ENCODE measurements around the gene TRAM2. TPM values are rescaled to one million over a fixed set of nuclear protein-coding genes. Genes with fewer than 3 reads are reported as not detected.

TRAM2 gene
- total and polyA plus RNA-seq, 2 of the 4 experiments (the other 2 are of a cell fraction) = 77.2 to 95.7 TPM

GRCh38 chr6:52502306-52503029 is 74.4 kb downstream of the TRAM2 start:
- H4K8ac ChIP-seq (ENCODE audit: low read depth in 2 of 2, low read length in 2 of 2) = no peak overlapping the region
- H3K4me2 ChIP-seq (ENCODE audit: low read depth, low read length) = no peak overlapping the region
- no peaks in the 10 kb centered on the region for H3K9me3 ChIP-seq (ENCODE audit: control insufficient read depth, insufficient read depth, low read length)
- no peak overlapping the region for H2AK5ac ChIP-seq (ENCODE audit: low read depth, low read length)
- no peak overlapping the region for H4K5ac ChIP-seq (ENCODE audit: low read depth, low read length)
- no peak overlapping the region for H2BK20ac ChIP-seq (ENCODE audit: low read depth, low read length)
- TF ChIP-seq RCOR1 (IDR thresholded peaks at IDR 0.05; ENCODE audit: insufficient replicate concordance, low read length) (no peak), POLR2A (IDR thresholded peaks at IDR 0.05; ENCODE audit: low read depth, low read length) (no peak), BHLHE40 (IDR thresholded peaks at IDR 0.05; ENCODE audit: low read depth, low read length) (no peak), CTCF (conservative IDR thresholded peaks at IDR 0.05; ENCODE audit: low read depth, low read length) (no peak), CEBPB (IDR thresholded peaks at IDR 0.05; ENCODE audit: low read depth, low read length) (no peak), MAFK (IDR thresholded peaks at IDR 0.05; ENCODE audit: low read depth, low read length) (no peak), MXI1 (IDR thresholded peaks at IDR 0.05; ENCODE audit: borderline replicate concordance, low read depth, low read length) (no peak), RFX5 (IDR thresholded peaks at IDR 0.05; ENCODE audit: low read depth, low read length) (no peak), NFE2L2 (IDR thresholded peaks at IDR 0.05; ENCODE audit: low read depth, low read length) (no peak), SMC3 (IDR thresholded peaks at IDR 0.05; ENCODE audit: low read depth, low read length) (no peak), RAD21 (IDR thresholded peaks at IDR 0.05; ENCODE audit: low read length) (no peak), FOS (IDR thresholded peaks at IDR 0.05; ENCODE audit: low read depth, low read length) (no peak), USF2 (IDR thresholded peaks at IDR 0.05; ENCODE audit: low read depth, low read length) (no peak), ELK1 (IDR thresholded peaks at IDR 0.05; ENCODE audit: borderline replicate concordance, low read depth, low read length) (no peak), CHD1 (IDR thresholded peaks at IDR 0.05; ENCODE audit: low read depth, low read length) (no peak)
- H2BK120ac ChIP-seq (ENCODE audit: low read depth, low read length) = no peak overlapping the region
- DNase-seq (no peak), ATAC-seq (ENCODE audit: low read depth) (no peak)
- peaks cover 32% of the 10 kb centered on the region for H3K4me1 ChIP-seq (ENCODE audit: control insufficient read depth, insufficient read depth, low read length)
- in situ Hi-C loops (cut with MboI; ENCODE audit: low sequenced_read_pairs) (no loop called here), intact Hi-C loops (cut with micrococcal nuclease) (no loop called here), dilution Hi-C loops (cut with HindIII; ENCODE audit: low sequenced_read_pairs, unreplicated experiment) (no loop called here)
- no peak overlapping the region for H3K4me3 ChIP-seq (ENCODE audit: insufficient read depth, low read depth, low read length)
- H3K27ac ChIP-seq (ENCODE audit: insufficient read depth, low read length) = no peak overlapping the region
- no TSS peak for BruUV-seq (replicated peaks)
- no peak overlapping the region for H3K14ac ChIP-seq (replicated peaks; ENCODE audit: low read depth, low read length)
- H3K9ac ChIP-seq (ENCODE audit: low read depth, low read length) = no peak overlapping the region
- no peak overlapping the region; the same call in 1 of the 2 replicates for H4K91ac ChIP-seq (ENCODE audit: insufficient read depth, low read depth, low read length)
- H2AK9ac ChIP-seq (replicated peaks; ENCODE audit: low read depth, low read length, poor library complexity) = no peak overlapping the region
- no peak overlapping the region for H3K56ac ChIP-seq (ENCODE audit: extremely low read depth, insufficient read depth, low read length)
- no peak overlapping the region for H3K23ac ChIP-seq (ENCODE audit: low read depth, low read length)
- no peaks in the 10 kb centered on the region for H4K20me1 ChIP-seq (ENCODE audit: insufficient read depth, low read length)
- H3K9me1 ChIP-seq (ENCODE audit: insufficient read depth, low read length) = peaks cover 52% of the 10 kb centered on the region
- H3K79me1 ChIP-seq (ENCODE audit: low read depth in 1 of 2, low read length in 2 of 2) = peaks cover 25 to 95% of the 10 kb centered on the region in 2 experiments
- POLR2A ChIA-PET (ENCODE audit: unreplicated experiment) = no interaction called here
- H3K4ac ChIP-seq (ENCODE audit: low read depth, low read length) = no peak overlapping the region
- WGBS, 2 experiments (ENCODE audit: extremely low coverage in 2 of 2, insufficient read length in 1 of 2) = 82% methylated on average over 9 of the region's 20 CpGs; no CpG with 5 or more reads in 1 of the 2 experiments
- CTCF ChIA-PET = no interaction called here
- H3K27me3 ChIP-seq (ENCODE audit: control insufficient read depth, insufficient read depth, low read length) = no peaks in the 10 kb centered on the region
- no peak overlapping the region for H2BK15ac ChIP-seq (ENCODE audit: low read depth, low read length)
- no peak overlapping the region for H2AFZ ChIP-seq (replicated peaks; ENCODE audit: low read length, poor library complexity)
- H3K36me3 ChIP-seq (ENCODE audit: control insufficient read depth, insufficient read depth, low read length) = peaks cover 69% of the 10 kb centered on the region
- H3K18ac ChIP-seq (ENCODE audit: low read depth, low read length) = no peak overlapping the region
- H2BK5ac ChIP-seq (ENCODE audit: low read depth, low read length, poor library complexity, severe bottlenecking) = no peak overlapping the region

All from IMR-90 (cell line).